HepG2 (cell line): ENCODE data around the gene MLXIPL. TPM values are rescaled to one million over a fixed set of nuclear protein-coding genes. Genes with fewer than 3 reads are reported as not detected.
A peak's percentile ranks its signal among the peaks of the same experiment; 100 is the strongest.

Source experiments
- CEBPG ChIP-seq: IDR thresholded peaks from 2 replicates; pipeline ENCODE4 v1.6.1; 2016
- FOXA3 ChIP-seq: IDR thresholded peaks from 2 replicates; pipeline ENCODE4 v1.6.1; 2016; ENCODE audit warnings: missing genetic modification reagents, missing compliant biosample characterization
- HIC2 ChIP-seq: sonication (generic); formaldehyde crosslinking; IDR thresholded peaks from 2 replicates; pipeline ENCODE4 v1.9.0; 2022; ENCODE audit warnings: low read depth, missing genetic modification reagents
- KLF11 ChIP-seq: IDR thresholded peaks from 2 replicates; pipeline ENCODE4 v1.6.1; 2016; ENCODE audit warnings: missing compliant biosample characterization
- MBNL3 ChIP-seq: fragments of 250-450 bp; sonication (Bioruptor Pico); conservative IDR thresholded peaks from 2 replicates; pipeline ENCODE4 v1.8.0; 2022; ENCODE audit warnings: mild to moderate bottlenecking, inconsistent platforms
- MTF1 ChIP-seq: sonication (generic); formaldehyde crosslinking; IDR thresholded peaks from 2 replicates; pipeline ENCODE4 v1.5.0; 2020; ENCODE audit warnings: missing genetic modification reagents
- NFE2 ChIP-seq: sonication (generic); formaldehyde crosslinking; IDR thresholded peaks from 2 replicates; pipeline ENCODE4 v1.4.0; 2020; ENCODE audit warnings: missing genetic modification reagents
- NFIB ChIP-seq: sonication (generic); formaldehyde crosslinking; IDR thresholded peaks from 2 replicates; pipeline ENCODE4 v1.9.0; 2021; ENCODE audit warnings: missing genetic modification reagents, mild to moderate bottlenecking, borderline replicate concordance
- NFKB2 ChIP-seq: sonication (generic); formaldehyde crosslinking; IDR thresholded peaks from 2 replicates; pipeline ENCODE4 v1.4.0; 2020; ENCODE audit warnings: missing genetic modification reagents, borderline replicate concordance
- SIX4 ChIP-seq: sonication (generic); formaldehyde crosslinking; IDR thresholded peaks from 2 replicates; pipeline ENCODE4 v1.4.0; 2020; ENCODE audit warnings: missing genetic modification reagents
- SNAI1 ChIP-seq: sonication (generic); formaldehyde crosslinking; IDR thresholded peaks from 2 replicates; pipeline ENCODE4 v1.5.0; 2020; ENCODE audit warnings: mild to moderate bottlenecking, missing genetic modification reagents, borderline replicate concordance
- SSRP1 ChIP-seq: IDR thresholded peaks from 2 replicates; pipeline ENCODE4 v1.6.1; 2016; ENCODE audit warnings: control low read depth
- SUZ12 ChIP-seq: fragments of 150-350 bp; IDR thresholded peaks from 2 replicates; pipeline ENCODE4 v1.6.1; 2014; ENCODE audit warnings: low read depth, low read length
- TGIF2 ChIP-seq: IDR thresholded peaks from 2 replicates; pipeline ENCODE4 v1.6.1; 2016; ENCODE audit warnings: control low read depth, missing compliant biosample characterization
- ZBTB7A ChIP-seq: sonication (generic); formaldehyde crosslinking; IDR thresholded peaks from 2 replicates; pipeline ENCODE4 v1.8.0; 2022; ENCODE audit warnings: mild to moderate bottlenecking, missing genetic modification reagents
- ZFAT ChIP-seq: sonication (generic); formaldehyde crosslinking; conservative IDR thresholded peaks from 2 replicates; pipeline ENCODE4 v1.8.1; 2023; ENCODE audit warnings: missing genetic modification reagents, inconsistent platforms
- ZMAT3 ChIP-seq: sonication (generic); formaldehyde crosslinking; conservative IDR thresholded peaks from 2 replicates; pipeline ENCODE4 v1.7.0; 2021; ENCODE audit warnings: missing genetic modification reagents
- ZNF10 ChIP-seq: sonication (generic); formaldehyde crosslinking; IDR thresholded peaks from 2 replicates; pipeline ENCODE4 v1.4.0; 2020; ENCODE audit warnings: mild to moderate bottlenecking, low read depth, missing genetic modification reagents, borderline replicate concordance
- ZNF225 ChIP-seq: sonication (generic); formaldehyde crosslinking; IDR thresholded peaks from 2 replicates; pipeline ENCODE4 v1.4.0; 2020; ENCODE audit warnings: mild to moderate bottlenecking, missing genetic modification reagents
- ZNF501 ChIP-seq: sonication (generic); formaldehyde crosslinking; IDR thresholded peaks from 2 replicates; pipeline ENCODE4 v1.5.1; 2020; ENCODE audit warnings: mild to moderate bottlenecking, moderate library complexity, missing genetic modification reagents
- ZNF564 ChIP-seq: sonication (generic); formaldehyde crosslinking; IDR thresholded peaks from 2 replicates; pipeline ENCODE4 v1.8.1; 2023; ENCODE audit warnings: mild to moderate bottlenecking, missing genetic modification reagents
- ZNF761 ChIP-seq: sonication (generic); formaldehyde crosslinking; conservative IDR thresholded peaks from 2 replicates; pipeline ENCODE4 v1.4.0; 2020; ENCODE audit warnings: mild to moderate bottlenecking, missing genetic modification reagents
- ZNF839 ChIP-seq: sonication (generic); formaldehyde crosslinking; IDR thresholded peaks from 2 replicates; pipeline ENCODE4 v1.4.0; 2020; ENCODE audit warnings: missing genetic modification reagents, mild to moderate bottlenecking, borderline replicate concordance
- ZNF841 ChIP-seq: sonication (generic); formaldehyde crosslinking; IDR thresholded peaks from 2 replicates; pipeline ENCODE4 v1.8.1; 2023; ENCODE audit warnings: missing genetic modification reagents, borderline replicate concordance
- polyA plus RNA-seq, 8 experiments: library from polyadenylated mRNA; depleted of rRNA in 3 of 8; stranded (reverse) in 7 of 8; unstranded in 1 of 8; fragments of >200 nt; fragmentation: Illumina TruSeq in 4 of 8; extraction: Trizol in 4 of 8; gene quantifications; 2 replicates each; pipeline versions ENCODE4 v1.2.1 to v1.2.3, GENCODE V29; 2011 to 2016; ENCODE audit warnings: low read depth in 4 of 8, missing spikeins in 1 of 8, mixed read lengths in 1 of 8; ENCODE audit not compliant: insufficient read depth in 1 of 8
- total RNA-seq, 5 experiments: library from RNA; depleted of rRNA; stranded (reverse); fragments of >200 nt; fragmentation: Illumina TruSeq; extraction: Trizol; gene quantifications; 2 replicates each; pipeline ENCODE4 v1.2.3, GENCODE V29; 2016; ENCODE audit warnings: low read depth in 1 of 5
- TF ChIP-seq, protein P1 (sequence below): sonication (generic); formaldehyde crosslinking; IDR thresholded peaks from 2 replicates; pipeline ENCODE4 v1.5.0; 2020; ENCODE audit warnings: mild to moderate bottlenecking, missing genetic modification reagents
- TF ChIP-seq, protein P2 (sequence below): IDR thresholded peaks from 2 replicates; pipeline ENCODE4 v1.6.1; 2016; ENCODE audit warnings: mild to moderate bottlenecking

Gene MLXIPL
- total and polyA plus RNA-seq, 2 of the 13 experiments (the other 11 are each of a cell fraction or from before 2014, with no cell fraction given), result 51.6 to 60.1 TPM

GRCh38 chr7:73557397-73558257 is 66.7 kb downstream of the MLXIPL start, which contains the start of gene BCL7B (continued):
- peak; percentile 88 for TF ChIP-seq SNAI1 (CRISPR knock-in tag)
- TF ChIP-seq MTF1, result peak; percentile 83; the same call in 1 of the 2 replicates
- no peak for TF ChIP-seq KLF11
- TF ChIP-seq SIX4 (CRISPR knock-in tag), result peak; percentile 26; the same call in 1 of the 2 replicates
- no peak for TF ChIP-seq CEBPG
- TF ChIP-seq ZMAT3 (CRISPR knock-in tag), result peak; percentile 88
- no peak for TF ChIP-seq NFE2 (CRISPR knock-in tag)
- peak; percentile 92 for TF ChIP-seq ZNF564 (CRISPR knock-in tag)
- TF ChIP-seq ZNF839 (CRISPR knock-in tag), result peak; percentile 83; the same call in 1 of the 2 replicates
- 0 out of 2 replicates have a peak, but pooled peaks have one; percentile 45 for TF ChIP-seq NFIB (CRISPR knock-in tag)
- peak; percentile 80; the same call in 1 of the 2 replicates for TF ChIP-seq TGIF2 (CRISPR knock-in tag)
- TF ChIP-seq ZNF841 (CRISPR knock-in tag), result peak; percentile 93; the same call in 1 of the 2 replicates
- peak; percentile 98 for TF ChIP-seq ZBTB7A (CRISPR knock-in tag)
- no peak for TF ChIP-seq ZNF10 (CRISPR knock-in tag)
- peak; percentile 99 for TF ChIP-seq NFKB2 (CRISPR knock-in tag)
- peak; percentile 56; the same call in 1 of the 2 replicates for TF ChIP-seq SSRP1
- TF ChIP-seq ZFAT (CRISPR knock-in tag), result peak; percentile 89
- 0 out of 2 replicates have a peak, but pooled peaks have one; percentile 61 for TF ChIP-seq ZNF501 (CRISPR knock-in tag)
- peak; percentile 98 for TF ChIP-seq ZNF225 (CRISPR knock-in tag)
- no peak for TF ChIP-seq SUZ12
- TF ChIP-seq, protein P1, sequence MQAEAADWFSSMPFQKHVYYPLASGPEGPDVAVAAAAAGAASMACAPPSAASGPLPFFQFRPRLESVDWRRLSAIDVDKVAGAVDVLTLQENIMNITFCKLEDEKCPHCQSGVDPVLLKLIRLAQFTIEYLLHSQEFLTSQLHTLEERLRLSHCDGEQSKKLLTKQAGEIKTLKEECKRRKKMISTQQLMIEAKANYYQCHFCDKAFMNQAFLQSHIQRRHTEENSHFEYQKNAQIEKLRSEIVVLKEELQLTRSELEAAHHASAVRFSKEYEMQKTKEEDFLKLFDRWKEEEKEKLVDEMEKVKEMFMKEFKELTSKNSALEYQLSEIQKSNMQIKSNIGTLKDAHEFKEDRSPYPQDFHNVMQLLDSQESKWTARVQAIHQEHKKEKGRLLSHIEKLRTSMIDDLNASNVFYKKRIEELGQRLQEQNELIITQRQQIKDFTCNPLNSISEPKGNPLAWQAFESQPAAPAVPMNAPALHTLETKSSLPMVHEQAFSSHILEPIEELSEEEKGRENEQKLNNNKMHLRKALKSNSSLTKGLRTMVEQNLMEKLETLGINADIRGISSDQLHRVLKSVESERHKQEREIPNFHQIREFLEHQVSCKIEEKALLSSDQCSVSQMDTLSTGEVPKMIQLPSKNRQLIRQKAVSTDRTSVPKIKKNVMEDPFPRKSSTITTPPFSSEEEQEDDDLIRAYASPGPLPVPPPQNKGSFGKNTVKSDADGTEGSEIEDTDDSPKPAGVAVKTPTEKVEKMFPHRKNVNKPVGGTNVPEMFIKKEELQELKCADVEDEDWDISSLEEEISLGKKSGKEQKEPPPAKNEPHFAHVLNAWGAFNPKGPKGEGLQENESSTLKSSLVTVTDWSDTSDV (CRISPR knock-in tag), result peak; percentile 70; the same call in 1 of the 2 replicates
- TF ChIP-seq ZNF761, result peak; percentile 81; the same call in 1 of the 2 replicates
- no peak for TF ChIP-seq FOXA3 (CRISPR knock-in tag)
- TF ChIP-seq, protein P2, sequence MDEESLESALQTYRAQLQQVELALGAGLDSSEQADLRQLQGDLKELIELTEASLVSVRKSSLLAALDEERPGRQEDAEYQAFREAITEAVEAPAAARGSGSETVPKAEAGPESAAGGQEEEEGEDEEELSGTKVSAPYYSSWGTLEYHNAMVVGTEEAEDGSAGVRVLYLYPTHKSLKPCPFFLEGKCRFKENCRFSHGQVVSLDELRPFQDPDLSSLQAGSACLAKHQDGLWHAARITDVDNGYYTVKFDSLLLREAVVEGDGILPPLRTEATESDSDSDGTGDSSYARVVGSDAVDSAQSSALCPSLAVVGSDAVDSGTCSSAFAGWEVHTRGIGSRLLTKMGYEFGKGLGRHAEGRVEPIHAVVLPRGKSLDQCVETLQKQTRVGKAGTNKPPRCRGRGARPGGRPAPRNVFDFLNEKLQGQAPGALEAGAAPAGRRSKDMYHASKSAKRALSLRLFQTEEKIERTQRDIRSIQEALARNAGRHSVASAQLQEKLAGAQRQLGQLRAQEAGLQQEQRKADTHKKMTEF, result peak; percentile 47
- TF ChIP-seq HIC2, result peak; percentile 60; the same call in 1 of the 2 replicates
- no peak for TF ChIP-seq MBNL3
